K562 (cell line): Measurements from ENCODE around the gene SERPING1. TPM values are rescaled to one million over a fixed set of nuclear protein-coding genes. Genes with fewer than 3 reads are reported as not detected.

ENCODE experiments used
- ATAC-seq: fragments of 200-7000 bp; cut with Tn5 transposase; 3 replicates; pipeline ENCODE4 v1.9.1; 2020; ENCODE audit warnings: moderate library complexity
- BruUV-seq: library from RNA; stranded (reverse); fragments of 400-500 nt; replicated peaks from 2 replicates; lab custom pipeline; 2021; lab: Mats Ljungman, UMichigan
- CTCF ChIA-PET: fragments of 300-600 bp; formaldehyde crosslinking; extraction: SDS; loops from one replicate; lab custom pipeline; 2021; ENCODE audit warnings: low intra/inter-chr PET ratio; lab: Yijun Ruan, JAX
- POLR2A ChIA-PET: fragments of 300-600, 350-650 bp; sonication (Branson Sonifier 250); formaldehyde crosslinking; extraction: SDS; loops from one replicate; lab custom pipeline; 2021; ENCODE audit warnings: antibody characterized with exemption, inconsistent platforms; lab: Yijun Ruan, JAX
- DNase-seq, 4 experiments: peaks; one replicate each; pipeline versions ENCODE4 v3.0.0 to v3.0.0-alpha.2; 2011 to 2018; ENCODE audit warnings: low spot score in 3 of 4, mixed read lengths in 3 of 4; ENCODE audit errors: extremely low read depth in 1 of 4
- FAIRE-seq: peaks from 2 replicates; lab custom pipeline; 2011; peaks lifted over from hg19 to GRCh38; lab: Jason Lieb, UNC
- H2AFZ ChIP-seq: 2 replicates; pipeline ENCODE4 v1.6.0; 2011; ENCODE audit warnings: low read depth, low read length, control low read depth, inconsistent platforms
- H3K27ac ChIP-seq: fragments of 200-600 bp; 3 replicates; pipeline ENCODE4 v1.8.0; 2011; ENCODE audit warnings: low read depth, mild to moderate bottlenecking, control low read depth, inconsistent platforms, low read length, moderate library complexity, mixed read lengths; ENCODE audit errors: extremely low read depth
- H3K27me3 ChIP-seq, 2 experiments: fragments of 300-600 bp in 1 of 2; 2 replicates in 1 of 2; 3 replicates in 1 of 2; pipeline versions ENCODE4 v1.6.0 to v1.8.0; 2011; ENCODE audit warnings: inconsistent platforms in 2 of 2, low read length in 2 of 2, mild to moderate bottlenecking in 1 of 2, mixed read lengths in 1 of 2, moderate library complexity in 1 of 2; ENCODE audit not compliant: control insufficient read depth in 2 of 2, insufficient read depth in 2 of 2
- H3K36me3 ChIP-seq: fragments of 300-600 bp; 3 replicates; pipeline ENCODE4 v1.8.0; 2011; ENCODE audit warnings: mild to moderate bottlenecking, low read length, inconsistent platforms; ENCODE audit not compliant: control insufficient read depth, insufficient read depth
- H3K4me1 ChIP-seq, 2 experiments: fragments of 200-600 bp in 1 of 2; replicated peaks in 1 of 2; 2 replicates in 1 of 2; 3 replicates in 1 of 2; pipeline versions ENCODE4 v1.5.1 to v1.8.0; 2011; ENCODE audit warnings: inconsistent platforms in 2 of 2, low read length in 2 of 2, mild to moderate bottlenecking in 1 of 2, mixed read lengths in 1 of 2, moderate library complexity in 1 of 2; ENCODE audit not compliant: control insufficient read depth in 2 of 2, insufficient read depth in 2 of 2
- H3K4me2 ChIP-seq: 2 replicates; pipeline ENCODE4 v1.6.1; 2011; ENCODE audit warnings: low read length, control low read depth, inconsistent platforms, mixed read lengths; ENCODE audit not compliant: insufficient read depth
- H3K4me3 ChIP-seq: fragments of 200-600 bp; sonication (generic), shearing (Covaris generic); 2 replicates; pipeline ENCODE4 v1.5.1; 2016; ENCODE audit warnings: control low read depth, inconsistent platforms
- H3K79me2 ChIP-seq: fragments of 200-600 bp; 3 replicates; pipeline ENCODE4 v1.8.0; 2011; ENCODE audit warnings: low read length, inconsistent platforms; ENCODE audit not compliant: control insufficient read depth, insufficient read depth
- H3K9ac ChIP-seq, 2 experiments: 2 replicates each; pipeline versions ENCODE4 v1.6.0 to v1.6.1; 2011; ENCODE audit warnings: low read depth in 2 of 2, low read length in 2 of 2, control low read depth in 1 of 2, inconsistent platforms in 1 of 2, mild to moderate bottlenecking in 1 of 2, mixed read lengths in 1 of 2; ENCODE audit not compliant: insufficient read depth in 1 of 2
- H3K9me1 ChIP-seq: one replicate; pipeline ENCODE4 v1.6.0; 2011; ENCODE audit warnings: inconsistent platforms, mild to moderate bottlenecking, low read length, moderate library complexity; ENCODE audit not compliant: control insufficient read depth, insufficient read depth
- H3K9me3 ChIP-seq: replicated peaks from 2 replicates; pipeline ENCODE4 v1.5.1; 2011; ENCODE audit warnings: low read depth, low read length, inconsistent platforms; ENCODE audit not compliant: control insufficient read depth, insufficient read depth
- H4K20me1 ChIP-seq: replicated peaks from 2 replicates; pipeline ENCODE4 v1.6.1; 2011; ENCODE audit warnings: low read length, inconsistent platforms, mixed read lengths; ENCODE audit not compliant: control insufficient read depth, insufficient read depth
- ADNP ChIP-seq: fragments of 200-800 bp; sonication (Bioruptor generic); IDR thresholded peaks from 2 replicates; pipeline ENCODE4 v1.6.1; 2016; ENCODE audit warnings: missing genetic modification characterization, missing compliant biosample characterization
- CBX3 ChIP-seq, 2 experiments: IDR thresholded peaks; 1 replicate in 1 of 2; 2 replicates in 1 of 2; pipeline ENCODE4 v1.6.1; 2012; ENCODE audit warnings: inconsistent platforms in 2 of 2, low read length in 2 of 2, borderline replicate concordance in 1 of 2, control low read depth in 1 of 2
- CBX8 ChIP-seq: fragments of 200-600 bp; sonication (generic); IDR thresholded peaks from 2 replicates; pipeline ENCODE4 v1.6.1; 2012; ENCODE audit warnings: borderline replicate concordance, mixed run types, low read depth, mild to moderate bottlenecking, moderate library complexity, mixed read lengths, low read length, control low read depth, inconsistent platforms; ENCODE audit not compliant: poor library complexity, severe bottlenecking; ENCODE audit errors: extremely low read depth
- MBD2 ChIP-seq: sonication (generic); IDR thresholded peaks from 2 replicates; pipeline ENCODE4 v1.6.1; 2016; ENCODE audit warnings: low read depth, borderline replicate concordance
- PHF21A ChIP-seq: fragments of 450-650 bp; IDR thresholded peaks from 2 replicates; pipeline ENCODE4 v1.6.1; 2017; ENCODE audit warnings: low read depth, borderline replicate concordance
- WGBS: fragments of 100-300 bp; shearing (Covaris generic); methylation state at CpG from one replicate; pipeline ENCODE4 v1.1.6; 2016; ENCODE audit warnings: low coverage, mixed read lengths; ENCODE audit not compliant: insufficient coverage; ENCODE audit errors: missing lambda C conversion rate; 5-methylcytosine and 5-hydroxymethylcytosine counted together
- in situ Hi-C: fragments of 300-500 bp; cut with MboI; formaldehyde crosslinking; loops from 4 replicates; pipeline ENCODE4 v1.15.0; 2018; ENCODE audit warnings: inconsistent platforms, mixed read lengths
- intact Hi-C: fragments of 100-400 bp; cut with micrococcal nuclease; formaldehyde crosslinking; loops from 2 replicates; pipeline ENCODE4 v1.14.2; 2022
- polyA plus RNA-seq, 8 experiments: library from polyadenylated mRNA; depleted of rRNA in 4 of 8; stranded (reverse) in 5 of 8; unstranded in 3 of 8; fragments of >200 nt; fragmentation: Nextera tagmentation in 2 of 8; fragmentation: Illumina TruSeq in 1 of 8; extraction: Ambion mirVana in 2 of 8; extraction: Trizol in 1 of 8; gene quantifications; 2 replicates each; pipeline versions ENCODE4 v1.2.1 to v1.2.3, GENCODE V29; 2011 to 2014; ENCODE audit warnings: inconsistent platforms in 1 of 8, missing spikeins in 1 of 8
- total RNA-seq, 7 experiments: library from RNA; depleted of rRNA in 6 of 7; stranded (reverse); fragments of >200 nt in 6 of 7; fragmentation: Illumina TruSeq in 2 of 7; extraction: Trizol in 2 of 7; gene quantifications; 2 replicates each; pipeline versions ENCODE4 v1.2.1 to v1.2.3, GENCODE V29; 2011 to 2021; ENCODE audit warnings: low replicate concordance in 1 of 7
- TF ChIP-seq, protein P1 (sequence below): fragments of 250-450 bp; sonication (Bioruptor Pico); IDR thresholded peaks from 2 replicates; pipeline ENCODE4 v1.5.1; 2021; ENCODE audit warnings: mild to moderate bottlenecking

SERPING1 gene
- total and polyA plus RNA-seq, 9 of the 15 experiments (the other 6 are each of a cell fraction or from before 2014, with no cell fraction given) = 0.10 to 1.00 (median 0.21) TPM; not detected in 2

DNA sequence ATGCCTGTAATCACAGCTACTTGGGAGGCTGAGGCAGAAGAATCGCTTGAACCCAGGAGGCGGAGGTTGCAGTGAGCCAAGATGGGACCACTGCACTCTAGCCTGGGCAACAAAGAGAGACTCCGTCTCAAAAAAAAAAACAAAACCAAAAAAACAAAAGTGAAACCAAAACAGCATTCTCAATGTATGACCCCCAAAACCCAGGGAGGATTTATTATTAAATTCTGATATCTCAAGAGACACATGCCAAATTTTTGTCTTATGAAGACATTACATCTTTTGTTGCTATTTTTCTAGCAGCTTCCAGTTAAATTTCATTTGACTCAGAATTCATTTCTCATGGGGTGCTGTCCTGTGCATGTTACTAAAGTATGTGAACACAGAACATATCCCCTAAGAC lies 55.2 kb downstream of the SERPING1 start:
- peak overlapping the region; percentile 30; the same call in 2 of the 3 replicates for H3K27ac ChIP-seq
- ChIA-PET CTCF (no interaction called here), POLR2A (no interaction called here)
- no peaks in the 10 kb centered on the region; the same call in 1 of the 2 replicates for H4K20me1 ChIP-seq
- in situ Hi-C loops (loop anchor here (25.0 kb wide), 1 partner anchor 860 kb away; the partner anchor contains the start of gene OR5B21), intact Hi-C loops (no loop called here)
- no peaks in the 10 kb centered on the region for H3K9me1 ChIP-seq
- H3K36me3 ChIP-seq = no peaks in the 10 kb centered on the region; the same call in 2 of the 3 replicates
- peak overlapping the region in 1 of 2 experiments; percentile 50; a peak in 2 of 4 replicates for H3K9ac ChIP-seq
- H3K79me2 ChIP-seq = peaks cover 2% of the 10 kb centered on the region
- ATAC-seq = no peak
- no TSS peak for BruUV-seq
- H3K27me3 ChIP-seq = no peaks in the 10 kb centered on the region
- 83% methylated on average over 3 of the region's 3 CpGs for WGBS
- H3K4me2 ChIP-seq = peak overlapping the region; percentile 39; the same call in 1 of the 2 replicates
- H2AFZ ChIP-seq = peak overlapping the region; percentile 93
- no peaks in the 10 kb centered on the region for H3K9me3 ChIP-seq
- TF ChIP-seq ADNP (tag) (no peak), CBX3 (IDR thresholded peaks at IDR 0.05; ENCODE audit: borderline replicate concordance in 1 of 2, low read length in 2 of 2) (no peak), CBX8 (no peak), MBD2 (no peak), PHF21A (no peak)
- TF ChIP-seq, protein P1, sequence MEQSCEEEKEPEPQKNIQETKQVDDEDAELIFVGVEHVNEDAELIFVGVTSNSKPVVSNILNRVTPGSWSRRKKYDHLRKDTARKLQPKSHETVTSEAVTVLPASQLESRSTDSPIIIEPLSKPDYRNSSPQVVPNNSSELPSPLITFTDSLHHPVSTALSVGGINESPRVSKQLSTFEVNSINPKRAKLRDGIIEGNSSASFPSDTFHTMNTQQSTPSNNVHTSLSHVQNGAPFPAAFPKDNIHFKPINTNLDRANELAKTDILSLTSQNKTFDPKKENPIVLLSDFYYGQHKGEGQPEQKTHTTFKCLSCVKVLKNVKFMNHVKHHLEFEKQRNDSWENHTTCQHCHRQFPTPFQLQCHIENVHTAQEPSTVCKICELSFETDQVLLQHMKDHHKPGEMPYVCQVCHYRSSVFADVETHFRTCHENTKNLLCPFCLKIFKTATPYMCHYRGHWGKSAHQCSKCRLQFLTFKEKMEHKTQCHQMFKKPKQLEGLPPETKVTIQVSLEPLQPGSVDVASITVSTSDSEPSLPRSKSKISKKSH (CRISPR knock-in tag) = no peak
- no peak for DNase-seq
- no peak for FAIRE-seq
- peaks cover 30 to 31% of the 10 kb centered on the region in 2 experiments for H3K4me1 ChIP-seq
- no peak overlapping the region for H3K4me3 ChIP-seq
